Gastroesophageal sphincter (tissue), 3 donors: Measurements from ENCODE around the gene KCNH3.

Experiments
- CTCF ChIP-seq, 4 experiments: fragments of 200-600 bp in 2 of 4; fragments of 450-650 bp in 2 of 4; sonication (generic) in 1 of 4; IDR thresholded peaks; one replicate each; pipeline ENCODE4 v1.5.1; 2017 to 2019; ENCODE audit warnings: antibody characterized with exemption in 4 of 4, mild to moderate bottlenecking in 2 of 4, moderate library complexity in 2 of 4
- POLR2A ChIP-seq, 2 donors: fragments of 450-650 bp; IDR thresholded peaks; one replicate each; pipeline ENCODE4 v1.6.1; 2017; ENCODE audit warnings: antibody characterized with exemption in 2 of 2, mild to moderate bottlenecking in 2 of 2, moderate library complexity in 1 of 2

GRCh38 chr12:49582201-49582600 lies 43.4 kb downstream of the KCNH3 start:
- no peak for TF ChIP-seq CTCF (IDR thresholded peaks at IDR 0.05)
- no peak for TF ChIP-seq POLR2A (IDR thresholded peaks at IDR 0.05)
